B cell (primary cell): ENCODE data around the gene BUB1B.

Experiments
- CTCF ChIP-seq: fragments of 200-600 bp; IDR thresholded peaks from one replicate; pipeline ENCODE4 v1.8.0; 2022; ENCODE audit warnings: antibody characterized with exemption, mild to moderate bottlenecking
- EZH2 ChIP-seq: IDR thresholded peaks from 2 replicates; pipeline ENCODE4 v1.6.1; 2012; ENCODE audit warnings: borderline replicate concordance, low read depth, mild to moderate bottlenecking, moderate library complexity, low read length; ENCODE audit not compliant: insufficient read depth, poor library complexity, severe bottlenecking

- no peak for TF ChIP-seq CTCF
- no peak for TF ChIP-seq EZH2
These were observed 79.1 kb downstream of the BUB1B start for GRCh38 chr15:40239693-40240618.
